ENCODE measurements around the gene MCCC1. TPM values are rescaled to one million over a fixed set of nuclear protein-coding genes. Genes with fewer than 3 reads are reported as not detected.
"Not testable (repeated sequence)": the region's sequence is repeated elsewhere in the genome, so short reads cannot be mapped to it uniquely, and the experiment has no call there.

MCCC1 gene
- total RNA-seq, 1 experiment from 2014 or later = 24.9 TPM

GRCh38 chr3:183046883-183047282 is 52.4 kb downstream of the MCCC1 start:
- DNase-seq (ENCODE audit: low spot score) = no peak

- DNase-seq (ENCODE audit: low spot score) = no peak
These were observed 54.6 kb downstream of the MCCC1 start for GRCh38 chr3:183044547-183045229.

GRCh38 chr3:183038757-183039156 is 60.5 kb downstream of the MCCC1 start:
- no peak for DNase-seq (ENCODE audit: low spot score)

GRCh38 chr3:183038221-183038620 is 61.1 kb downstream of the MCCC1 start:
- no peak for DNase-seq (ENCODE audit: low spot score)

- DNase-seq (ENCODE audit: low spot score) = no peak
These were observed 65.5 kb downstream of the MCCC1 start for GRCh38 chr3:183033746-183034145.

GRCh38 chr3:183032880-183033555 is 66.3 kb downstream of the MCCC1 start:
- DNase-seq (ENCODE audit: low spot score) = no peak

- no peak for DNase-seq (ENCODE audit: low spot score)
These were observed 67.5 kb downstream of the MCCC1 start for GRCh38 chr3:183031826-183032225.

- DNase-seq (ENCODE audit: low spot score) = no peak
These were observed 70.9 kb downstream of the MCCC1 start for GRCh38 chr3:183028416-183028815.

GRCh38 chr3:183027276-183027675 is 72.0 kb downstream of the MCCC1 start:
- DNase-seq (ENCODE audit: low spot score) = no peak

GRCh38 chr3:183022936-183023516 is 76.3 kb downstream of the MCCC1 start:
- DNase-seq (ENCODE audit: low spot score) = no peak

- no peak for DNase-seq (ENCODE audit: low spot score)
These were observed 80.7 kb downstream of the MCCC1 start for GRCh38 chr3:183018421-183019192.

- no peak for DNase-seq (ENCODE audit: low spot score)
These were observed 84.1 kb downstream of the MCCC1 start for GRCh38 chr3:183015185-183015584.

- no peak for DNase-seq (ENCODE audit: low spot score)
These were observed 85.4 kb downstream of the MCCC1 start for GRCh38 chr3:183013856-183014255.

GRCh38 chr3:183013074-183013473 is 86.2 kb downstream of the MCCC1 start:
- DNase-seq (ENCODE audit: low spot score) = no peak

- DNase-seq (ENCODE audit: low spot score) = no peak
These were observed 90.5 kb downstream of the MCCC1 start for GRCh38 chr3:183008800-183009199.

GRCh38 chr3:183008303-183008702 is 91.0 kb downstream of the MCCC1 start:
- no peak for DNase-seq (ENCODE audit: low spot score)

GRCh38 chr3:183006396-183007002 is 92.8 kb downstream of the MCCC1 start:
- DNase-seq (ENCODE audit: low spot score) = no peak

GRCh38 chr3:182999767-183000166 is 99.5 kb downstream of the MCCC1 start:
- no peak for DNase-seq (ENCODE audit: low spot score)

GRCh38 chr3:182993486-182994201 is 105.7 kb downstream of the MCCC1 start:
- DNase-seq (ENCODE audit: low spot score) = not testable (repeated sequence)

GRCh38 chr3:182989566-182989965 is 109.7 kb downstream of the MCCC1 start:
- no peak for DNase-seq (ENCODE audit: low spot score)

- DNase-seq (ENCODE audit: low spot score) = no peak
These were observed 113.3 kb downstream of the MCCC1 start for GRCh38 chr3:182986021-182986420.
